Posterior vena cava (tissue), 2 donors: ENCODE results near the gene C12orf56. TPM values are rescaled to one million over a fixed set of nuclear protein-coding genes. Genes with fewer than 3 reads are reported as not detected.

Experiments
- DNase-seq: peaks from one replicate; pipeline ENCODE4 v3.0.0-alpha.2; 2020; ENCODE audit warnings: low spot score
- intact Hi-C, 2 donors: fragments of 100-400 bp; cut with DNase I; formaldehyde crosslinking; loops; one replicate each; pipeline versions ENCODE4 v1.14.1 to v1.14.2; 2022 to 2023
- long read RNA-seq, 2 donors: library from polyadenylated mRNA; unstranded; transcript quantifications; one replicate each; pipeline ENCODE4 v2.0.0, GENCODE V29; 2020 to 2021
- total RNA-seq, 2 donors: library from RNA; stranded (reverse); fragmentation: NEBNext Ultra II Directional; extraction: Animal tissue kit (Norgen Biotek cat#: 25700); gene quantifications; one replicate each; pipeline ENCODE4 v1.2.1, GENCODE V29; 2021
- donor health status: DM: yes; HTN: yes; CAD: no.
- donor health status: DM: yes; HTN: yes; CAD: no.

The C12orf56 gene
- total RNA-seq, result not detected
- long read RNA-seq, donor 1, result 0 reads
- long read RNA-seq, donor 2, result 0 reads

DNA sequence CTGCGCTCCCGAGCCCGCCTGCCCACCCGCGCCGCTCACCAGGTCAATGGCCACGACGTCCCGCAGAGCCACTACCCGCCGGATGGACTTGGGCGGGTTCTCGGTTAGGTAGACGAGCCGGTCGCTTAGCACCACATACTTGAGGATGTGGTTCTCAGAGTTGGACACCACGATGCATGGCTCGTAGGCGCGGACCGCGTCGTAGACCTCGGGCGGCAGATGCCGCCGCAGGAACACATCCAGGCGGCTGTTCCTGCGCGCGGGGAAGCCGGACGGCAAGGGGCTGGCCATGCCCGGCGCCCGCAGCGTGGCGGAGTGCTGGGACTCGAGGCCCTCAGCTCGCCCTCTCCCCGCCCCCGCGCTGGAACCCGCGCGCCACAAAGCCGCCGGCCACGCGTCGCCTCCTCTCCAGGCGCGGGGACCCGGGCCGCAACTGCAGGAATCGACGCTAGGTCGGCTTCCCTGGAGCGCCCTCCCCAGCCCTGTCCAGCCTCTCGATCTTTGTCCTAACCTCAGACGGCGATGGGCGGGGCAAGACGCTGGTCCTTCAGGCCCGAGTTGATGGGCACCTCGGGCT, at the start of gene C12orf56:
TSS of gene C12orf56 (minus strand) at position 484 of the 577 bp plus-strand sequence. CDS start at position 291, 193 bp downstream.
- intact Hi-C loops, result no loop called here

GRCh38 chr12:64440100-64440499, 49.5 kb upstream of the C12orf56 start:
- DNase-seq, result no peak
- intact Hi-C loops, result no loop called here

More for the DNA sequence above, at the start of gene C12orf56:
- DNase-seq, result no peak

- intact Hi-C loops, result no loop called here
- no peak for DNase-seq
These were observed 43.4 kb upstream of the C12orf56 start for GRCh38 chr12:64433915-64434314.

DNA sequence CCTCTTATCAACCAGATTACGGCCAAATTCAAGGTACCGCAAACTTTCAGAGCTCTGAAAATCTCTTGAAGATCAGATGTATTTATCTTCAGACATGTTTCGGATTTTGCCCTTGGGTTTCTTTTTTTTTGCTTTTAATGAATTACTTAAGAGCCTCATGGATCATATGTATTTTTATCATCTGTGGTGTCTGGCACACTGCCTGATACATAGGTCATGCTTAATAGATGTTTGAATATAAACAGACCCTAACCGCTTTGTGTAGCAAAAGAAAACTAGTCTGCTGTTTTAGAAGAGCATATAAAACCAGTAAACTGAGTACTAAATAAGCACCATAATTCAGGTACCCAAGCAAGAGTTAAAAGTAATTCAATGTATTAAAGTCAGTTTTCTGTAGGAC, 41.2 kb upstream of the C12orf56 start:
- intact Hi-C loops, result no loop called here
- no peak for DNase-seq

DNA sequence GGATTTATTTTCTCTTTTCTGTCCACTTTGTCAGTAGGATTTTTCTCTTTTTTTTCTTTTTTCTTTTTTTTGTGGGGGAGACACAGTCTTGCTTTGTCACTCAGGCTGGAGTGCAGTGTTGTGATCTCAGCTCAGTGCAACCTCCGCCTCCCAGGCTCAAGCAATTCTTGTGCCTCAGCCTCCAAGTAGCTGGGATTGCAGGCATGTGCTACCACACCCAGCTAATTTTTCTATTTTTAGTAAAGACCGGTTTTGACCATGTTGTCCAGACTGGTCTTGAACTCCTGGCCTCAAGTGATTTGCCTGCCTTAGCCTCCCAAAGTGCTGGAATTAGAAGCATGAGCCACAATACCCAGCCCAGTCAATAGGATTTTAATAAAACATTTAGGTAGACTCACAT, 40.3 kb upstream of the C12orf56 start:
- intact Hi-C loops, result no loop called here
- no peak for DNase-seq

DNA sequence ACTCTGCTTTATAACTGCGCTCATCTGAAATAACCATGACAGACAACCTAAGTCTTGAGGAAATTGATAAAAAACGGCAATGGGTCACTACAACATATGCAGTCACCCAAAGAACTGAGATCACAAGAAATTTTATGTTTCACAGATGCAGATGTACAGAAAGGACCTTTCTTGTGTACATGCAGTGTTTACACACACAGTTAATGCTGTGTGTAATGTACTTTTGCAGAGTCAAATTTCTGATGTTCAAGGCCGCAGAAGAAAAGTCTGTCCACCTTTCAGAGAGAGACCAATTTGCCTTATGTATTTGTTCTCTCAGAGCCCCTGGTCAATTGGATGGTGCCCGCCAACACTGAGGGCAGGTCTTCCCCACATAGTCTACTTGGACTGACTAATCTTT, 38.4 kb upstream of the C12orf56 start:
- intact Hi-C loops, result no loop called here
- DNase-seq, result no peak

- no peak for DNase-seq
- intact Hi-C loops, result no loop called here
These were observed 37.4 kb upstream of the C12orf56 start for GRCh38 chr12:64427988-64428387.

GRCh38 chr12:64419696-64420095, 29.1 kb upstream of the C12orf56 start:
- intact Hi-C loops, result no loop called here
- no peak for DNase-seq

- DNase-seq, result no peak
- intact Hi-C loops, result no loop called here
These were observed 27.7 kb upstream of the C12orf56 start for GRCh38 chr12:64418209-64418608.

DNA sequence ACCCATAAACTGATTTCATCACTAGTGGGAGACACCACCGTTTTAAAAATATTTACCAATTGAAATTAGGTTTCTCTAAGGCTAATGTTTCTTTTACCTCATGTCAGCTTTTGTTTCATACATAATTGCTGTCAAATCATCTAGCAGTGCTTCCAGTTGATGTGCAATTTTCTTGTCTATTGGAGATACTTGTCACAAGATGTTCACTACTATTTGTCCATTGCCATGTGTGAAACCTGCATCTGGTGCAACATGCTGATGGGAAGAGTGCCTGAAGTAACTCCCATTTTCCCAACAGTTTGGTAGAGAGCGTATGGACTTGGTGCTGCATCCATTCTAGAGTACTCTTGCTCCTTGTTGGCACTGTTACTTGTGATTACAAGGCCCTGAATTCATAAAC, 23.3 kb upstream of the C12orf56 start:
- intact Hi-C loops, result no loop called here
- no peak for DNase-seq

DNA sequence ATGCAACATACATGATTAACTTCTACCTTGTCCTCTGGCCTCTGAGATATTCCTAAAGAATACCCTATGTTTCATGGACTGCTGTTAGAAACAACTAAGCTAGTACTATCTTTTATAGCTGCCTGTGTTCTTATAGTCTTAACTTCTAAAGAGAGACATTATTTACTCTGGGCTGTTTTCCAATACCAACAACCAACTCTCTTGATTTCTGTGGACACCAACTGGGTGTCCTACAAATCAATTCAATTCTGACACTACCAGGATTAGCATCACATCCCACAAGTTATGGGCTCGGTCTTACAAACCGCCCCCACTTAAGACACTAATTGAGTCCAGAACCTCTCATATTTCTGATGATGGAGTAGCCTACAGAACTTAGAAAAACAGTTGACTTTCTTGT, 21.9 kb upstream of the C12orf56 start:
- intact Hi-C loops, result no loop called here
- no peak for DNase-seq

GRCh38 chr12:64411427-64411826, 20.9 kb upstream of the C12orf56 start:
- intact Hi-C loops, result no loop called here
- DNase-seq, result no peak

DNA sequence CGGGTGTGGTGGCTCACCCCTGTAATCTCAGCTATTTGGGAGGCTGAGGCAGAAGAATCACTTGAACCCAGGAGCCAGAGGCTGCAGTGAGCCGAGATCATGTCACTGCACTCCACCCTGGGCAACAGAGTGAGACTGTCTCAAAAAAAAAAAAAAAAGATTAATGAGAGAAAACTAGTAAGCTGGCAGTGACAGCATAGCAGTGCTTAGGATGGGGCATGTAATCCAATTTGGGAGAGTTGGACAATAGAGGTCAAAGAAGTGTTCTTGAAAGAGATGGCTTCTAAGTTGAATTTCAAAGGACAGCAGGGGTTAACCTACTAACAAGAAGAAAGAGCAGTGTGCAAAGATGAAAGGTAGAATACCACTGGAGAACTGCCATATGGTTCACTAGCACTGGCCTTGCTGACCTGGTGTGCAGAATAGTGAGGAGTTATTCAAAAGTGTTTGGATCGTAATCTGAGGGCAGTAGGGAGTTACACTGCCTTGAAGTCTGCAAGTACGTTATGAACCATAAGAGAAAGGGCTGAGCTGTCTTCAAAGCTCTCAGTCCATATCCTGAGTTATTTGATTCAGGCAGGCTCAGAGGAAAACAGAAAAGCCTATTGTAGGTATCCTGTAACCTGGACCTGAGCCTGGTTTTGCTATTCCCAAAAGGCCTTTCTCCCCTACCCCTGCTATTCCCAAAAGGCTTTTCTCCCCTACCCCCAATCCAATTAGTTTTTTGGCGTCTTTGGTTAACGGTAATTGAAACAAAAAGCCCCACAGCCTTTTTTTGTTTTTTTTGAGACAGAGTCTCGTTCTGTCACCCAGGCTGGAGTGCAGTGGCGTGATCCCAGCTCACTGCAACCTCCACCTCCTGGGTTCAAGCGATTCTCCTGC, 17.0 kb upstream of the C12orf56 start:
- no peak for DNase-seq
- intact Hi-C loops, result no loop called here

DNA sequence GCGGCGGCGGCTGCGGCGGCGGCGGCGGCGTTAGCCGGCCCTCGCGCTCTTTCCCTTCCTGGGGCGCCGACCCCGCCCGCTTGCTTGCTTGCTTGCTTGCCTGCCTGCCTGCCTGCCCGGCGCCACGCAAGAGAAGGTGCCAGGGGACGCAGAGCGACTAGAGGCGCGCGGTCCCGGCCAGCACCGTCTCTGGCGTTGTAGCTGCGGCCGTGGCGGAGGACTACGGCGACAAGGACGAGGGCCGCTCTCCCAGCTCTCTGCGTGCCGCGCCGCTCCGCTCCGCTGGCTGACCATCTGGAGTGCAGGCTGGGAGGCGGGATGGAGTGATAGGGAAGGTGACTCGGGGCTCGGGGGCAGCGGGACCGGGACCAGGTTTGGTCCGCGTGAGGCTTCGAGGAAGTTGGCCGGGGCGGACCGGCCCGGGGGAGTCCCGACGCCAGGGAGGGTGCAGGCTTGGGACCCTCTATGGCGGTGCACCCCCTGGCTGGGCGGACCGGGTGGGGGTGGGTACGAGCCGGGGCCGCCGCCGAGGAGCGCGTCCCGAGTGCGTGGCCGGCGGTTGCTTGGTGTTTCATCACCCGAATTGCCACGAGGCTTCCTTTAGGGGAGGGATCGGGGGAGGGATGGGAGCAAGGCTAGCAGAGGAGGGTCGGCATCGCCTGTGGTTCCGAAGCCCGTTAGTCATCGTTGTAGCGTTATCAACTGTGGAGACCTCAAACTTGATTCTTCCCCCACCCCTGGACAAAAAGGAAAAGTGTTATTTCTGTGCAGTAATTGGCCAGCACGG, 14.1 kb upstream of the C12orf56 start:
- intact Hi-C loops, result no loop called here

GRCh38 chr12:64403707-64404469, 13.3 kb upstream of the C12orf56 start, which contains the start of gene XPOT:
Gene XPOT, plus strand, starts transcription at chr12:64404392. Its CDS starts 5,644 bp downstream, at chr12:64410036.
- intact Hi-C loops, result no loop called here
- peak; percentile 98 for DNase-seq

More for the DNA sequence above, 14.1 kb upstream of the C12orf56 start:
- DNase-seq, result peak; percentile 87

- DNase-seq, result no peak
- intact Hi-C loops, result no loop called here
These were observed 11.6 kb upstream of the C12orf56 start for GRCh38 chr12:64402181-64402580.

GRCh38 chr12:64400041-64400440, 9.5 kb upstream of the C12orf56 start:
- DNase-seq, result no peak
- intact Hi-C loops, result no loop called here

DNA sequence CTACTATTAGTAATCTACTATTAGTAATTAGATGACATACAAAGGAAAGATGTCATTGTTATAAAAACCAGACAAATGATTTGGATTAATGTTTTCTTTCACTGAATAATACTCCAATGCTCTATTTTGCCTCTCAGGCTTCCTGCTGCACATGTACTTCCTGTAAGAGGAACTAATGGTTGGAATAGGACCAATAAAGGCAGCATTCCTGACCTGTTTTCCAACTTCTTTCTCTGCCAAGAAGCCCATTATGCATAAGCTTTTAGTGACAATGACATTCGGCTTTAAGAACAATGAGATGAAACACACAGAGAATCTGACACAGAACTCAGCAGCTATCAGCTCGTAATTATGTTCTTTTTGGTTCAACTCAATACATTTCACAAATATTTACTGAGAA, 5.2 kb upstream of the C12orf56 start:
- no peak for DNase-seq
- intact Hi-C loops, result no loop called here

DNA sequence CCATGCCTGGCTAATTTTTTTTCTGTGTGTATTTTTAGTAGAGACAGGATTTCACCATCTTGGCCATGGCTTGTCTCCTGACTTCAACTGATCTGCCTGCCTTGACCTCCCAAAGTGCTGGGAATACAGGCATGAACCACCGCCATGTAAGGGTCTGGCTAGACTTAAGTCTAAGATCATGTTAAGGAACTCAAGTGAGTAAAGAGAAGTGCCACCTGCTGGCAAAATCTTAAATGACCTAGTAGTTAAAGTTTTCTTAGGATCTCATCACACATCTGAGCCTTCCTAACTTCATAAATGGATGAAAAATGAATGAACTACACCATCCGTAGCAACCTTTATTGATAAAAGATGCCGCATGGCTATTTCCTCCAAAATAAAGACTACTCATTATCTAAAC, 1.7 kb upstream of the C12orf56 start:
- intact Hi-C loops, result no loop called here
- DNase-seq, result no peak
